MCF 10A (cell line): ENCODE measurements around the gene TMEM243. TPM values are rescaled to one million over a fixed set of nuclear protein-coding genes. Genes with fewer than 3 reads are reported as not detected.

ENCODE experiments used
- BruUV-seq: library from RNA; stranded (reverse); fragments of 400-500 nt; replicated peaks from 2 replicates; lab custom pipeline; 2021; lab: Mats Ljungman, UMichigan
- CTCF ChIA-PET: fragments of 300-600 bp; sonication (Branson Sonifier 250); formaldehyde crosslinking; extraction: SDS; loops from one replicate; lab custom pipeline; 2021; ENCODE audit warnings: antibody characterized with exemption, inconsistent platforms; lab: Yijun Ruan, JAX
- POLR2A ChIA-PET: fragments of 300-600, 350-650 bp; sonication (Branson Sonifier 250); formaldehyde crosslinking; extraction: SDS; loops from one replicate; lab custom pipeline; 2020; ENCODE audit warnings: antibody characterized with exemption, inconsistent platforms; lab: Yijun Ruan, JAX
- DNase-seq: peaks from one replicate; pipeline ENCODE4 v3.0.0-alpha.2; 2018; ENCODE audit not compliant: unreplicated experiment
- H3K27ac Mint-ChIP-seq: one replicate; pipeline ENCODE4 v1.8.0; 2022; ENCODE audit warnings: mild to moderate bottlenecking, low read depth, mixed read lengths; ENCODE audit not compliant: unreplicated experiment
- H3K27me3 Mint-ChIP-seq: one replicate; pipeline ENCODE4 v1.8.0; 2022; ENCODE audit warnings: mixed read lengths; ENCODE audit not compliant: insufficient read depth, unreplicated experiment
- H3K36me3 Mint-ChIP-seq: one replicate; pipeline ENCODE4 v1.8.0; 2022; ENCODE audit warnings: mild to moderate bottlenecking, moderate library complexity, mixed read lengths; ENCODE audit not compliant: insufficient read depth, unreplicated experiment
- H3K4me1 Mint-ChIP-seq: one replicate; pipeline ENCODE4 v1.8.0; 2022; ENCODE audit warnings: mixed read lengths; ENCODE audit not compliant: insufficient read depth, unreplicated experiment
- H3K4me3 Mint-ChIP-seq: one replicate; pipeline ENCODE4 v1.8.0; 2022; ENCODE audit warnings: mild to moderate bottlenecking, moderate library complexity, mixed read lengths; ENCODE audit not compliant: unreplicated experiment
- H3K9me3 Mint-ChIP-seq: one replicate; pipeline ENCODE4 v1.8.0; 2022; ENCODE audit warnings: mixed read lengths; ENCODE audit not compliant: unreplicated experiment
- intact Hi-C: fragments of 100-400 bp; cut with micrococcal nuclease; formaldehyde crosslinking; loops from 2 replicates; pipeline ENCODE4 v1.14.1; 2022
- total RNA-seq: library from RNA; stranded (reverse); gene quantifications from 2 replicates; pipeline ENCODE4 v1.2.3, GENCODE V29; 2022
- TF ChIP-seq, protein P1 (sequence below): fragments of 200-600 bp; IDR thresholded peaks from one replicate; pipeline ENCODE4 v1.8.0; 2022; ENCODE audit warnings: antibody characterized with exemption, mild to moderate bottlenecking; ENCODE audit not compliant: unreplicated experiment

Gene TMEM243
- total RNA-seq, 1 experiment from 2014 or later, result 23.0 TPM

DNA sequence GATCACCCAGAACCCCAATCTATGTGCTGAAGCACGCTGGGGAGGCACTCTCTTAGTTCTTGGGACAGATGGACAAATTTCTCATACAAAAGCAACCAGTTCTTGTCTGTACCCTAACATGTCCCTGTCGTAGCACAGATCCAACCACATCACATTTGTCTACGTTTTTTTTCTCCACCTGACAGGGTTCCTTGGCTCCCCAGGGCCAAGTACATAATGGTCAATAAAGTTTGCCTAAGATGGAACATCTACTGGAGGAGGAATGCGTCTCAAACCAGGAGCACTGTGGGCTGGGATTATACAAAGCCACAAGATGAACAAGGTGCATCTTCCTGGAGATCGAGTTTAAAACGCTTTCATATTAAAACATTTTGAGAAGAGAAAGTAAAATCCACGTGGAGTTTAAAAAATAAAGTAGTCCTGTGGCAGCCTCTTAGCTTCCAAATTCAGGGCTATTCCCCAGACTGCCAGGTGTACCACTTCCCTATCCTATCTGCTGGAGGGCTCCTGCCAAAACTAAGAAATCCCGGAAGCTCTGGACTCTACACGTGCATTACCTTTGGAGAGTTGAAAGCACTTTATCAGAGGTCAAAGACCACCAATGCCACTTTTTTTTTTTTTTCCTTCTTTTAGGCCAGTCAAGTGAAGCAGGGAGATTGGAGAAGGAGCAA, 1.4 kb downstream of the TMEM243 start:
- intact Hi-C loops, result loop anchor here (2.0 kb wide), 1 partner anchor 65 kb away; the partner anchor contains the start of gene DMTF1
- Mint-ChIP-seq H3K27me3 (no peaks in the 10 kb centered on the region), H3K36me3 (peaks cover 13% of the 10 kb centered on the region), H3K9me3 (no peaks in the 10 kb centered on the region), H3K27ac (peak overlapping the region; percentile 67), H3K4me3 (peak overlapping the region; percentile 98), H3K4me1 (peaks cover 35% of the 10 kb centered on the region)
- TF ChIP-seq, protein P1, sequence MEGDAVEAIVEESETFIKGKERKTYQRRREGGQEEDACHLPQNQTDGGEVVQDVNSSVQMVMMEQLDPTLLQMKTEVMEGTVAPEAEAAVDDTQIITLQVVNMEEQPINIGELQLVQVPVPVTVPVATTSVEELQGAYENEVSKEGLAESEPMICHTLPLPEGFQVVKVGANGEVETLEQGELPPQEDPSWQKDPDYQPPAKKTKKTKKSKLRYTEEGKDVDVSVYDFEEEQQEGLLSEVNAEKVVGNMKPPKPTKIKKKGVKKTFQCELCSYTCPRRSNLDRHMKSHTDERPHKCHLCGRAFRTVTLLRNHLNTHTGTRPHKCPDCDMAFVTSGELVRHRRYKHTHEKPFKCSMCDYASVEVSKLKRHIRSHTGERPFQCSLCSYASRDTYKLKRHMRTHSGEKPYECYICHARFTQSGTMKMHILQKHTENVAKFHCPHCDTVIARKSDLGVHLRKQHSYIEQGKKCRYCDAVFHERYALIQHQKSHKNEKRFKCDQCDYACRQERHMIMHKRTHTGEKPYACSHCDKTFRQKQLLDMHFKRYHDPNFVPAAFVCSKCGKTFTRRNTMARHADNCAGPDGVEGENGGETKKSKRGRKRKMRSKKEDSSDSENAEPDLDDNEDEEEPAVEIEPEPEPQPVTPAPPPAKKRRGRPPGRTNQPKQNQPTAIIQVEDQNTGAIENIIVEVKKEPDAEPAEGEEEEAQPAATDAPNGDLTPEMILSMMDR, result no peak
- POLR2A ChIA-PET, result interaction anchor here (0.6 to 7.0 kb wide), 8 partner anchors 12 to 871 kb away, joined by 3 to 154 read pairs (median 6); partner anchors contain the start of genes CROT and DMTF1
- no peak for DNase-seq
- BruUV-seq, result no TSS peak
- CTCF ChIA-PET, result interaction anchor here (0.6 to 3.2 kb wide), 2 partner anchors 9 to 18 kb away, joined by 3 to 11 read pairs; no protein-coding TSS in a partner anchor

DNA sequence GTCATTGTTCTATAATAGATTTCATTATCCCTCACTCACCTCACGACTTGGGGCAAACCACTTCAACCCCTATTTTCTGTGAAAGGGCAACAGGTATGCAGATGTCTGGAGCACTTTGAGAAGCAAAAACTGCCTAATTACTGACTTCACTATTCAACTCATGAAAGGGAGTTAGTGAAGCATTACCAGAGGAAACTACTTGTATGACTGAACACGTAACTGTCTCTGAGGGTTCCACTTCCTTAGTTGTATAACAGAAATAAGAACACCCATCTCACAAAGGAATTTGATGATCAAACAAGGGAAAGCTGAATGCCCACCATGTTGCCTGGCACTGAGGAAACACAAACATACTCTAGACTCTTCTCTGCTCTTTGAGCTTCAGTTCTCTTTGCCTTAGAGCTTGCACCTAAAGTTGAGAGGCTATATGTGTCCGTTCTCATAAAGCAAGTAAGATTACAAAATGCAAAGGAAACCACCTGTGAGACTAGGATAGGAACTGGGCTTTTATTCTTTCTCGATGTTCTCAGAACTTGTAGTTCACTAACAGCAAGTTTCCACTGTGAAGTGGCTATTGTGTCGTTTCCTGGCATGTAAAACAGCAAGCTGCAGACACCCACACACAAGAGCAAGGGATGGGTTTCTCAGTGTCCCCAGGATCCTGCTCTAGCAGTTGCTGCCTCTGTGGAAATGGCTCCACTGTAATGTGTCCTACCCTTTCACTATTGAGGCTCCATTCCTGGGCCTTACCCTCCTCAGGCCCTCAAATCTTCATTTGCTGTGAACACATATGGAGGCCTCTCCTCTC, 2.6 kb downstream of the TMEM243 start:
- intact Hi-C loops, result no loop called here
- H3K27ac Mint-ChIP-seq, result peak overlapping the region; percentile 67
- no TSS peak for BruUV-seq
- TF ChIP-seq, protein P1, result no peak
- no peak for DNase-seq
- ChIA-PET CTCF (interaction anchor here (0.6 to 3.2 kb wide), 5 partner anchors 11 to 289 kb away, joined by 3 to 11 read pairs (median 3); no protein-coding TSS in a partner anchor), POLR2A (interaction anchor here (1.1 to 7.0 kb wide), 3 partner anchors 10 to 63 kb away, joined by 4 to 154 read pairs (median 6); partner anchors contain the start of gene DMTF1)
- no peaks in the 10 kb centered on the region for H3K27me3 Mint-ChIP-seq
- no peak overlapping the region for H3K4me3 Mint-ChIP-seq
- no peaks in the 10 kb centered on the region for H3K9me3 Mint-ChIP-seq
- H3K36me3 Mint-ChIP-seq, result peaks cover 15% of the 10 kb centered on the region
- peaks cover 41% of the 10 kb centered on the region for H3K4me1 Mint-ChIP-seq

DNA sequence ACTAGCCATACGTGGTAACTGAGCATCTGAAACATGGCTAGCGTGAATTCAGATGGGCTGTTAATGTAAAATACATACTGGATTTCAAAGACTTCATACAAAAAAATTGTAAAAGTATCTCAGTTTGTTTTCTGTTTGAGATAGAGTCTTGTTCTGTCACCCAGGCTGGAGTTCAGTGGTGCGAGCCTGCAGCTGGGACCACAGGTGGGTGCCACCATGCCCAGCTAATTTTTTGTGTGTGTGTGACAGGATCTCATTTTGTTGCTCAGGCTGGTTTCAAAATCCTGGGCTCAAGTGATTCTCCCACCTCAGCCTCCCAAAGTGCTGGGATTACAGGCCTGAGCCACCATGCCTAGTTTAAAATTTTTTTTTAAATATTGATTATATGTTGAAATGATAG, 4.5 kb downstream of the TMEM243 start:
- no peak overlapping the region for H3K27ac Mint-ChIP-seq
- intact Hi-C loops, result loop anchor here (2.0 kb wide), 1 partner anchor 20 kb away; no protein-coding TSS in a partner anchor
- no TSS peak for BruUV-seq
- no peak for DNase-seq
- POLR2A ChIA-PET, result no interaction called here
- H3K4me3 Mint-ChIP-seq, result no peak overlapping the region
- TF ChIP-seq, protein P1, result no peak
- no peaks in the 10 kb centered on the region for H3K9me3 Mint-ChIP-seq
- no peaks in the 10 kb centered on the region for H3K27me3 Mint-ChIP-seq
- H3K4me1 Mint-ChIP-seq, result peaks cover 35% of the 10 kb centered on the region
- H3K36me3 Mint-ChIP-seq, result peaks cover 18% of the 10 kb centered on the region
- CTCF ChIA-PET, result interaction anchor here (1.0 to 1.1 kb wide), 2 partner anchors 23 to 67 kb away, joined by 4 to 6 read pairs; no protein-coding TSS in a partner anchor
